SU-DHL-6 (cell line): Measurements from ENCODE around the gene DMRTB1.

Experiments used
- H2AFZ ChIP-seq: fragments of 200-600 bp; sonication (generic); 2 replicates; pipeline ENCODE4 v1.6.1; 2014; ENCODE audit warnings: low read depth, mild to moderate bottlenecking, moderate library complexity, mixed read lengths, antibody characterized with exemption, low read length; ENCODE audit not compliant: severe bottlenecking
- H3F3A ChIP-seq: fragments of 200-600 bp; shearing (Covaris generic); 2 replicates; pipeline ENCODE4 v1.6.0; 2016; ENCODE audit warnings: antibody characterized with exemption, mild to moderate bottlenecking; ENCODE audit not compliant: insufficient read depth
- H3K27ac ChIP-seq: fragments of 200-600 bp; sonication (generic); 2 replicates; pipeline ENCODE4 v1.5.1; 2016; ENCODE audit warnings: low read depth, mild to moderate bottlenecking, low read length, moderate library complexity, mixed read lengths
- H3K27me3 ChIP-seq: fragments of 200-600 bp; sonication (generic), shearing (Covaris generic); 2 replicates; pipeline ENCODE4 v1.6.0; 2014; ENCODE audit warnings: mild to moderate bottlenecking, low read length
- H3K36me3 ChIP-seq: fragments of 200-600 bp; sonication (generic); 2 replicates; pipeline ENCODE4 v1.6.1; 2014; ENCODE audit warnings: mild to moderate bottlenecking, low read length, mixed read lengths
- H3K4me2 ChIP-seq: fragments of 300-600, 200-600 bp; shearing (Covaris generic), sonication (generic); 2 replicates; pipeline ENCODE4 v1.6.0; 2014; ENCODE audit warnings: low read length, low read depth, mild to moderate bottlenecking; ENCODE audit not compliant: poor library complexity, severe bottlenecking
- H3K4me3 ChIP-seq: fragments of 200-600 bp; sonication (generic); 2 replicates; pipeline ENCODE4 v1.5.1; 2014; ENCODE audit warnings: antibody characterized with exemption, low read length, mild to moderate bottlenecking, mixed read lengths; ENCODE audit not compliant: insufficient read depth, poor library complexity, severe bottlenecking
- H3K79me2 ChIP-seq: fragments of 200-600 bp; sonication (generic); 2 replicates; pipeline ENCODE4 v1.6.1; 2014; ENCODE audit warnings: mild to moderate bottlenecking, low read length, moderate library complexity; ENCODE audit not compliant: insufficient read depth
- H3K9ac ChIP-seq: fragments of 200-600 bp; sonication (generic); 2 replicates; pipeline ENCODE4 v1.7.0; 2014; ENCODE audit warnings: mild to moderate bottlenecking, low read length
- H3K9me2 ChIP-seq: fragments of 200-600 bp; sonication (generic); replicated peaks from 2 replicates; pipeline ENCODE4 v1.6.1; 2014; ENCODE audit warnings: low read length; ENCODE audit not compliant: insufficient read depth
- H3K9me3 ChIP-seq: fragments of 200-600 bp; sonication (generic); 2 replicates; pipeline ENCODE4 v1.6.1; 2014; ENCODE audit warnings: low read length, mixed read lengths; ENCODE audit not compliant: insufficient read depth
- H4K20me1 ChIP-seq: fragments of 200-600 bp; sonication (generic); 2 replicates; pipeline ENCODE4 v1.6.1; 2014; ENCODE audit warnings: low read depth, mild to moderate bottlenecking, antibody characterized with exemption, low read length, moderate library complexity, mixed read lengths
- CTCF ChIP-seq: fragments of 200-600 bp; sonication (generic); IDR thresholded peaks from one replicate; pipeline ENCODE4 v1.5.1; 2017; ENCODE audit warnings: antibody characterized with exemption, mild to moderate bottlenecking, low read length, moderate library complexity; ENCODE audit not compliant: insufficient read depth, poor library complexity, severe bottlenecking
- EZH2phosphoT487 ChIP-seq: fragments of 200-600 bp; sonication (generic), shearing (Covaris generic); conservative IDR thresholded peaks from 2 replicates; pipeline ENCODE4 v1.6.1; 2018; ENCODE audit warnings: mild to moderate bottlenecking, antibody characterized with exemption, low read length, moderate library complexity, mixed read lengths

Gene DMRTB1

GRCh38 chr1:53410701-53411100 lies 48.5 kb upstream of the DMRTB1 start:
- H3K4me2 ChIP-seq: no peak overlapping the region
- H4K20me1 ChIP-seq: no peaks in the 10 kb centered on the region
- H3K4me3 ChIP-seq: no peak overlapping the region
- no peak for TF ChIP-seq CTCF
- no peak for TF ChIP-seq EZH2phosphoT487
- no peak overlapping the region for H3K27ac ChIP-seq
- no peaks in the 10 kb centered on the region for H3K79me2 ChIP-seq
- H3K27me3 ChIP-seq: no peaks in the 10 kb centered on the region
- H3K9me2 ChIP-seq: no peaks in the 10 kb centered on the region
- no peaks in the 10 kb centered on the region for H3K9me3 ChIP-seq
- no peaks in the 10 kb centered on the region for H3K36me3 ChIP-seq
- H3K9ac ChIP-seq: no peak overlapping the region
- no peaks in the 10 kb centered on the region for H3F3A ChIP-seq
- no peak overlapping the region for H2AFZ ChIP-seq

- no peaks in the 10 kb centered on the region for H3K36me3 ChIP-seq
- no peak overlapping the region for H3K4me3 ChIP-seq
- H3K9ac ChIP-seq: no peak overlapping the region
- no peaks in the 10 kb centered on the region for H3K79me2 ChIP-seq
- H3K9me2 ChIP-seq: no peaks in the 10 kb centered on the region
- H3K4me2 ChIP-seq: no peak overlapping the region
- H4K20me1 ChIP-seq: no peaks in the 10 kb centered on the region
- H3K9me3 ChIP-seq: no peaks in the 10 kb centered on the region
- no peak overlapping the region for H2AFZ ChIP-seq
- no peak for TF ChIP-seq EZH2phosphoT487
- no peak for TF ChIP-seq CTCF
- no peaks in the 10 kb centered on the region for H3F3A ChIP-seq
- H3K27ac ChIP-seq: no peak overlapping the region
- no peaks in the 10 kb centered on the region for H3K27me3 ChIP-seq
These were observed 47.6 kb upstream of the DMRTB1 start for GRCh38 chr1:53411541-53412152.

- Histone ChIP-seq H3K79me2 (no peaks in the 10 kb centered on the region), H3K9me3 (no peaks in the 10 kb centered on the region), H3K36me3 (no peaks in the 10 kb centered on the region), H4K20me1 (no peaks in the 10 kb centered on the region), H3K4me3 (no peak overlapping the region), H3K9ac (no peak overlapping the region), H3K9me2 (no peaks in the 10 kb centered on the region), H3K27ac (no peak overlapping the region), H3K4me2 (no peak overlapping the region), H2AFZ (no peak overlapping the region), H3F3A (no peaks in the 10 kb centered on the region), H3K27me3 (no peaks in the 10 kb centered on the region)
- TF ChIP-seq CTCF (no peak), EZH2phosphoT487 (no peak)
These were observed 46.7 kb upstream of the DMRTB1 start for GRCh38 chr1:53412285-53413174.
